ENCODE data around the gene CIAO2B. TPM values are rescaled to one million over a fixed set of nuclear protein-coding genes. Genes with fewer than 3 reads are reported as not detected.

The CIAO2B gene
- total RNA-seq, 1 experiment from 2014 or later = 83.0 TPM

DNA sequence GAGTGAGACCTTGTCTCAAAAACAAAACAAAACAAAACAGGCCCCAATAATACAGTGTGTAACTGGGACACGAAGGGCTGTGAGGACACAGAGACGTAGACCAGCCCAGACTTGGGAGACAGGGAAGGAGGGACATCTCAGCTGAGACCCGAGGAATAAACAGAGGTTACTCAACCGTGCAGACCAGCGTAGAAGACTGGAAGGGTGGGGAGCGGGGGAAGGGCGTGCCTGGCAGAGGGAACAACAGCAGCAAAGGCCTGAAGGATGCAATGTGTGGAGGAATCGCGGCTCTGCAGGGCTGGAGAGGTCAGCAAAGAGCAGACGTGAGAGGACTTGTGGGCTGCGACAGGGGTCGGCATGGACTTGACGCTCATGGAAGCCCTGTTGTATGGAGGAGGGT lies 42.5 kb upstream of the CIAO2B start:
- H4K8ac ChIP-seq (replicated peaks; ENCODE audit: insufficient read length, low read depth, low read length) = no peak overlapping the region
- no peak overlapping the region for H3K14ac ChIP-seq (ENCODE audit: insufficient read depth, low read length)
- no peak overlapping the region for H3K23ac ChIP-seq (ENCODE audit: insufficient read length, low read depth, low read length)
- H4K20me1 ChIP-seq (ENCODE audit: control insufficient read depth, insufficient read depth, insufficient read length) = no peaks in the 10 kb centered on the region
- no peak overlapping the region for H3T11ph ChIP-seq (ENCODE audit: low read length)
- no peak overlapping the region for H2AFZ ChIP-seq (ENCODE audit: low read length)
- no peak overlapping the region for H3K9ac ChIP-seq (ENCODE audit: extremely low read depth, insufficient read length, low read length)
- no peak overlapping the region for H2BK120ac ChIP-seq (ENCODE audit: low read depth, low read length, poor library complexity, severe bottlenecking)
- Mint-ChIP-seq H3K4me3 (no peak overlapping the region), H3K9me3 (no peaks in the 10 kb centered on the region; a peak in 1 of 5 replicates), H3K4me1 (peaks cover 10 to 12% of the 10 kb centered on the region in 2 experiments), H3K27ac (no peak overlapping the region; a peak in 1 of 7 replicates), H3K36me3 (ENCODE audit: insufficient read depth in 1 of 3, low read depth in 3 of 3) (no peaks in the 10 kb centered on the region), H3K27me3 (ENCODE audit: low read depth) (peaks cover 6% of the 10 kb centered on the region)
- H2AK5ac ChIP-seq (ENCODE audit: insufficient read length, low read length) = no peak overlapping the region
- H3K27me3 ChIP-seq (ENCODE audit: insufficient read depth, low read length) = no peaks in the 10 kb centered on the region
- H4K91ac ChIP-seq (ENCODE audit: insufficient read length, low read depth, low read length) = no peak overlapping the region
- H3K56ac ChIP-seq (ENCODE audit: insufficient read length, low read depth, low read length) = no peak overlapping the region
- no peak overlapping the region for H2BK15ac ChIP-seq (ENCODE audit: low read depth, low read length)
- no peak overlapping the region for H3K4me2 ChIP-seq (ENCODE audit: insufficient read depth, insufficient read length, low read length)
- no peak for DNase-seq
- no peak overlapping the region for H3K27ac ChIP-seq (ENCODE audit: insufficient read length, low read depth, low read length)
- no peak overlapping the region for H4K5ac ChIP-seq (ENCODE audit: insufficient read length, low read depth, low read length)
- no peak overlapping the region for H2BK5ac ChIP-seq (ENCODE audit: insufficient read length, low read length)
- TF ChIP-seq, protein P1, sequence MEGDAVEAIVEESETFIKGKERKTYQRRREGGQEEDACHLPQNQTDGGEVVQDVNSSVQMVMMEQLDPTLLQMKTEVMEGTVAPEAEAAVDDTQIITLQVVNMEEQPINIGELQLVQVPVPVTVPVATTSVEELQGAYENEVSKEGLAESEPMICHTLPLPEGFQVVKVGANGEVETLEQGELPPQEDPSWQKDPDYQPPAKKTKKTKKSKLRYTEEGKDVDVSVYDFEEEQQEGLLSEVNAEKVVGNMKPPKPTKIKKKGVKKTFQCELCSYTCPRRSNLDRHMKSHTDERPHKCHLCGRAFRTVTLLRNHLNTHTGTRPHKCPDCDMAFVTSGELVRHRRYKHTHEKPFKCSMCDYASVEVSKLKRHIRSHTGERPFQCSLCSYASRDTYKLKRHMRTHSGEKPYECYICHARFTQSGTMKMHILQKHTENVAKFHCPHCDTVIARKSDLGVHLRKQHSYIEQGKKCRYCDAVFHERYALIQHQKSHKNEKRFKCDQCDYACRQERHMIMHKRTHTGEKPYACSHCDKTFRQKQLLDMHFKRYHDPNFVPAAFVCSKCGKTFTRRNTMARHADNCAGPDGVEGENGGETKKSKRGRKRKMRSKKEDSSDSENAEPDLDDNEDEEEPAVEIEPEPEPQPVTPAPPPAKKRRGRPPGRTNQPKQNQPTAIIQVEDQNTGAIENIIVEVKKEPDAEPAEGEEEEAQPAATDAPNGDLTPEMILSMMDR (conservative IDR thresholded peaks at IDR 0.05) = no peak
- no peaks in the 10 kb centered on the region for H3K79me1 ChIP-seq (ENCODE audit: insufficient read depth, low read depth, low read length, poor library complexity, severe bottlenecking)
- H3K18ac ChIP-seq (ENCODE audit: insufficient read length, low read depth, low read length) = no peak overlapping the region
- no peaks in the 10 kb centered on the region for H3K23me2 ChIP-seq (ENCODE audit: insufficient read length, low read depth, low read length, poor library complexity, severe bottlenecking)
- no peak overlapping the region for H3K4ac ChIP-seq (ENCODE audit: low read depth, low read length)
- H2BK12ac ChIP-seq (ENCODE audit: insufficient read length, low read depth, low read length) = no peak overlapping the region
- WGBS (ENCODE audit: extremely low coverage, insufficient read length, low lambda C conversion rate) = no CpG with 5 or more reads among the region's 13 CpGs
- H3K9me3 ChIP-seq (ENCODE audit: control insufficient read depth, low read depth, low read length) = no peaks in the 10 kb centered on the region
- H3K79me2 ChIP-seq (ENCODE audit: insufficient read depth, low read length) = no peaks in the 10 kb centered on the region
- H3K4me1 ChIP-seq (ENCODE audit: insufficient read depth, low read length) = no peaks in the 10 kb centered on the region; the same call in 1 of the 2 replicates
- no peak overlapping the region for H2BK20ac ChIP-seq (ENCODE audit: low read depth, low read length, poor library complexity, severe bottlenecking)
